SK-N-SH (cell line): ENCODE results near the gene TMEM80. TPM values are rescaled to one million over a fixed set of nuclear protein-coding genes. Genes with fewer than 3 reads are reported as not detected.

Source experiments
- CTCF ChIA-PET: fragments of 300-600, 350-600 bp; formaldehyde crosslinking; extraction: SDS; loops from one replicate; lab custom pipeline; 2021; lab: Yijun Ruan, JAX
- POLR2A ChIA-PET: fragments of 350-600 bp; sonication (Branson Sonifier 250); formaldehyde crosslinking; extraction: SDS; loops from one replicate; lab custom pipeline; 2020; ENCODE audit warnings: antibody characterized with exemption, inconsistent platforms; lab: Yijun Ruan, JAX
- DNase-seq: peaks from one replicate; pipeline ENCODE4 v3.0.0; 2012
- H2AFZ ChIP-seq: fragments of 200-600 bp; sonication (generic); 2 replicates; pipeline ENCODE4 v1.8.1; 2016; ENCODE audit warnings: antibody characterized with exemption, mild to moderate bottlenecking, low read depth
- H3F3A ChIP-seq: fragments of 200-600 bp; sonication (generic); replicated peaks from 2 replicates; pipeline ENCODE3; 2016; ENCODE audit warnings: antibody characterized with exemption, mild to moderate bottlenecking; ENCODE audit not compliant: insufficient read depth
- H3K27ac ChIP-seq, 2 experiments: fragments of 200-500 bp in 1 of 2; fragments of 200-600 bp in 1 of 2; sonication (Bioruptor generic) in 1 of 2; sonication (generic), shearing (Covaris generic) in 1 of 2; 2 replicates each; pipeline versions ENCODE4 v1.5.1 to v1.6.1; 2014 to 2016; ENCODE audit warnings: low read depth in 2 of 2, inconsistent platforms in 1 of 2, low read length in 1 of 2, mild to moderate bottlenecking in 1 of 2, mixed read lengths in 1 of 2
- H3K27me3 ChIP-seq: fragments of 200-600 bp; sonication (generic), shearing (Covaris generic); 2 replicates; pipeline ENCODE4 v1.6.1; 2016; ENCODE audit warnings: mixed run types; ENCODE audit not compliant: insufficient read depth
- H3K36me3 ChIP-seq, 2 experiments: fragments of 200-500 bp in 1 of 2; fragments of 200-600 bp in 1 of 2; sonication (Bioruptor generic) in 1 of 2; sonication (generic) in 1 of 2; replicated peaks in 1 of 2; 2 replicates each; pipeline versions ENCODE3 to v1.5.1; 2014 to 2016; ENCODE audit warnings: low read length in 1 of 2, mild to moderate bottlenecking in 1 of 2; ENCODE audit not compliant: insufficient read depth in 2 of 2, control insufficient read depth in 1 of 2
- H3K4me1 ChIP-seq, 2 experiments: fragments of 200-500 bp in 1 of 2; fragments of 200-600 bp in 1 of 2; sonication (Bioruptor generic) in 1 of 2; sonication (generic), shearing (Covaris generic) in 1 of 2; 2 replicates each; pipeline versions ENCODE4 v1.5.1 to v1.6.1; 2014 to 2016; ENCODE audit warnings: low read depth in 1 of 2, low read length in 1 of 2, mixed run types in 1 of 2; ENCODE audit not compliant: insufficient read depth in 2 of 2, control insufficient read depth in 1 of 2
- H3K4me2 ChIP-seq: fragments of 200-600 bp; sonication (generic), shearing (Covaris generic); 2 replicates; pipeline ENCODE4 v1.6.1; 2017; ENCODE audit warnings: mixed run types
- H3K4me3 ChIP-seq, 2 experiments: fragments of 200-500 bp in 1 of 2; fragments of 200-600 bp in 1 of 2; sonication (Bioruptor generic) in 1 of 2; sonication (generic), shearing (Covaris generic) in 1 of 2; 2 replicates each; pipeline versions ENCODE4 v1.5.1 to v1.8.1; 2014 to 2016; ENCODE audit warnings: low read depth in 2 of 2, inconsistent platforms in 1 of 2, low read length in 1 of 2, mild to moderate bottlenecking in 1 of 2, mixed read lengths in 1 of 2, moderate library complexity in 1 of 2
- H3K79me2 ChIP-seq: fragments of 200-600 bp; sonication (generic); 2 replicates; pipeline ENCODE4 v1.8.1; 2017; ENCODE audit warnings: mild to moderate bottlenecking; ENCODE audit not compliant: insufficient read depth
- H3K9ac ChIP-seq: fragments of 200-600 bp; sonication (generic); 2 replicates; pipeline ENCODE4 v1.6.1; 2017; ENCODE audit warnings: mixed run types
- H3K9me2 ChIP-seq: fragments of 200-600 bp; sonication (generic); 2 replicates; pipeline ENCODE4 v1.6.1; 2017; ENCODE audit warnings: mixed run types
- H3K9me3 ChIP-seq: fragments of 200-600 bp; sonication (generic); 2 replicates; pipeline ENCODE4 v1.6.1; 2017; ENCODE audit warnings: mixed run types, mild to moderate bottlenecking, moderate library complexity
- H4K20me1 ChIP-seq: fragments of 200-600 bp; sonication (generic); 2 replicates; pipeline ENCODE4 v1.6.1; 2017; ENCODE audit warnings: mild to moderate bottlenecking, mixed run types; ENCODE audit not compliant: insufficient read depth
- EZH2phosphoT487 ChIP-seq: fragments of 200-600 bp; sonication (generic); IDR thresholded peaks from 2 replicates; pipeline ENCODE4 v1.6.1; 2017; ENCODE audit warnings: low read depth, mixed run types, mild to moderate bottlenecking, antibody characterized with exemption, moderate library complexity, borderline replicate concordance
- FOXM1 ChIP-seq: IDR thresholded peaks from 2 replicates; pipeline ENCODE4 v1.4.0; 2012; ENCODE audit warnings: low read depth, mild to moderate bottlenecking
- GABPA ChIP-seq: IDR thresholded peaks from 2 replicates; pipeline ENCODE4 v1.4.0; 2012; ENCODE audit warnings: low read depth, mild to moderate bottlenecking
- NFIC ChIP-seq: IDR thresholded peaks from 2 replicates; pipeline ENCODE4 v1.4.0; 2012; ENCODE audit warnings: borderline replicate concordance
- POLR2AphosphoS5 ChIP-seq: IDR thresholded peaks from 2 replicates; pipeline ENCODE4 v1.6.1; 2012; ENCODE audit warnings: low read depth, low read length
- RCOR1 ChIP-seq: fragments of 150-350 bp; IDR thresholded peaks from 2 replicates; pipeline ENCODE4 v1.6.1; 2017; ENCODE audit warnings: antibody characterized with exemption, low read length
- REST ChIP-seq: IDR thresholded peaks from 2 replicates; pipeline ENCODE4 v1.6.1; 2012; ENCODE audit warnings: mild to moderate bottlenecking, low read depth, low read length, moderate library complexity
- RXRA ChIP-seq: IDR thresholded peaks from 2 replicates; pipeline ENCODE4 v1.4.0; 2012; ENCODE audit warnings: low read depth, mild to moderate bottlenecking, borderline replicate concordance
- SIN3A ChIP-seq: IDR thresholded peaks from 2 replicates; pipeline ENCODE4 v1.6.1; 2012; ENCODE audit warnings: low read depth, mild to moderate bottlenecking, low read length, moderate library complexity, borderline replicate concordance
- TCF12 ChIP-seq: IDR thresholded peaks from 2 replicates; pipeline ENCODE4 v1.4.0; 2012
- WGBS: methylation state at CpG from one replicate; pipeline ENCODE4 v1.1.6; 2017; ENCODE audit warnings: low lambda C conversion rate; 5-methylcytosine and 5-hydroxymethylcytosine counted together
- polyA plus RNA-seq, 3 experiments: library from polyadenylated mRNA; depleted of rRNA; stranded (reverse); fragments of >200 nt; gene quantifications; 2 replicates each; pipeline ENCODE4 v1.2.3, GENCODE V29; 2012
- TF ChIP-seq, protein P1 (sequence below): fragments of 150-350 bp; IDR thresholded peaks from 2 replicates; pipeline ENCODE4 v1.6.1; 2017; ENCODE audit warnings: antibody characterized with exemption, low read length, low read depth, borderline replicate concordance

The TMEM80 gene
- polyA plus RNA-seq, 1 of the 3 experiments (the other 2 are of a cell fraction) = 40.4 TPM

GRCh38 chr11:673866-674265 lies 21.8 kb upstream of the TMEM80 start:
- Histone ChIP-seq H2AFZ (no peak overlapping the region), H3K4me1 (no peaks in the 10 kb centered on the region), H3K4me2 (no peak overlapping the region), H3K4me3 (no peak overlapping the region), H3K9ac (no peak overlapping the region), H4K20me1 (no peaks in the 10 kb centered on the region), H3F3A (no peaks in the 10 kb centered on the region), H3K9me2 (no peaks in the 10 kb centered on the region), H3K9me3 (no peaks in the 10 kb centered on the region), H3K79me2 (no peaks in the 10 kb centered on the region), H3K27ac (no peak overlapping the region), H3K27me3 (no peaks in the 10 kb centered on the region), H3K36me3 (peaks cover 19 to 22% of the 10 kb centered on the region in 2 experiments)
- no peak for DNase-seq
- 92% methylated on average over 8 of the region's 8 CpGs for WGBS
- TF ChIP-seq SIN3A (no peak), GABPA (no peak), POLR2AphosphoS5 (no peak), REST (no peak)
- TF ChIP-seq, protein P1, sequence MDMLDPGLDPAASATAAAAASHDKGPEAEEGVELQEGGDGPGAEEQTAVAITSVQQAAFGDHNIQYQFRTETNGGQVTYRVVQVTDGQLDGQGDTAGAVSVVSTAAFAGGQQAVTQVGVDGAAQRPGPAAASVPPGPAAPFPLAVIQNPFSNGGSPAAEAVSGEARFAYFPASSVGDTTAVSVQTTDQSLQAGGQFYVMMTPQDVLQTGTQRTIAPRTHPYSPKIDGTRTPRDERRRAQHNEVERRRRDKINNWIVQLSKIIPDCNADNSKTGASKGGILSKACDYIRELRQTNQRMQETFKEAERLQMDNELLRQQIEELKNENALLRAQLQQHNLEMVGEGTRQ = no peak
- ChIA-PET CTCF (interaction anchor here (0.9 to 2.2 kb wide), 3 partner anchors 10 to 53 kb away, joined by 3 to 7 read pairs (median 4); no protein-coding TSS in a partner anchor), POLR2A (no interaction called here)

DNA sequence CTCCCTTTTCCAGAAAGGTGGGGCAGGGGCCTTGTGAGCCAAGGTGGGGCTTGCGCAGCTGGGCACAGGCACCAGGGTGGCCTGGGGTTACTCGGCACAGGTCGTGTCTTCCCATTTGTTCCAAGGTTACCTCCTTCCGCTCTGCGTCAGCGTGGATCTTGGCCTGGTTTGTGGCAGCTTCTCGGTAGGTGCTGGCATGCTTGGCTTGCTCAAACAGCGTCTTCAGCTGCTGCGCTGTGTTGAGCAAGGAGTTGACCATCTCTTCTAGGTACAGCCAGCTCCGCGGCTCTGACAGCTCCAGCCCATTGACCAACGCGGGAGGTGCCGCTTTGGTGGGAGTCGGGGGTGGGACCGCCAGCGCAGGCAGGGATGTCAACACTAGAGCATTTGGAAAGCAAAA lies 21.2 kb upstream of the TMEM80 start:
- peaks cover 19 to 24% of the 10 kb centered on the region in 2 experiments for H3K36me3 ChIP-seq
- H3K4me3 ChIP-seq = no peak overlapping the region
- H3K27me3 ChIP-seq = no peaks in the 10 kb centered on the region
- no peak overlapping the region for H3K9ac ChIP-seq
- DNase-seq = no peak
- no peaks in the 10 kb centered on the region for H4K20me1 ChIP-seq
- H3K4me2 ChIP-seq = no peak overlapping the region
- H3K27ac ChIP-seq = no peak overlapping the region
- no peak overlapping the region for H2AFZ ChIP-seq
- no peaks in the 10 kb centered on the region for H3K9me3 ChIP-seq
- no peaks in the 10 kb centered on the region for H3K79me2 ChIP-seq
- 91% methylated on average over 15 of the region's 17 CpGs for WGBS
- POLR2A ChIA-PET = no interaction called here
- TF ChIP-seq EZH2phosphoT487 = no peak
- TF ChIP-seq TCF12 = no peak
- TF ChIP-seq FOXM1 = no peak
- TF ChIP-seq RCOR1 = no peak
- no peak for TF ChIP-seq RXRA
- no peak for TF ChIP-seq NFIC
- TF ChIP-seq GABPA = no peak
- H3K9me2 ChIP-seq = no peaks in the 10 kb centered on the region
- CTCF ChIA-PET = interaction anchor here (0.9 to 2.2 kb wide), 3 partner anchors 10 to 52 kb away, joined by 3 to 7 read pairs (median 4); no protein-coding TSS in a partner anchor
- no peaks in the 10 kb centered on the region for H3F3A ChIP-seq
- H3K4me1 ChIP-seq = no peaks in the 10 kb centered on the region
